ENCODE measurements around the gene PDZRN4. TPM values are rescaled to one million over a fixed set of nuclear protein-coding genes. Genes with fewer than 3 reads are reported as not detected.

PDZRN4 gene
- total RNA-seq, 1 donor from 2014 or later = 38.5 TPM

- ATAC-seq (no peak), DNase-seq (ENCODE audit: low spot score) (no peak)
- intact Hi-C loops (cut with DNase I) = no loop called here
Observed at GRCh38 chr12:41419131-41419893, 231.2 kb downstream of the PDZRN4 start.

- no peak for DNase-seq (ENCODE audit: low spot score)
- no peak for ATAC-seq
- intact Hi-C loops (cut with DNase I) = no loop called here
Observed at GRCh38 chr12:41424651-41425050, 236.5 kb downstream of the PDZRN4 start.

- DNase-seq (ENCODE audit: low spot score) = no peak
- intact Hi-C loops (cut with DNase I) = no loop called here
- ATAC-seq = no peak
Observed at GRCh38 chr12:41433460-41433859, 245.3 kb downstream of the PDZRN4 start.

- ATAC-seq (no peak), DNase-seq (ENCODE audit: low spot score) (no peak)
- intact Hi-C loops (cut with DNase I) = no loop called here
Observed at GRCh38 chr12:41436076-41436475, 248.0 kb downstream of the PDZRN4 start.

- ATAC-seq (peak; percentile 20), DNase-seq (ENCODE audit: low spot score) (no peak)
- intact Hi-C loops (cut with DNase I) = no loop called here
Observed at GRCh38 chr12:41437563-41437962, 249.4 kb downstream of the PDZRN4 start.

GRCh38 chr12:41438854-41439541 lies 250.9 kb downstream of the PDZRN4 start:
- DNase-seq (ENCODE audit: low spot score) (no peak), ATAC-seq (no peak)
- intact Hi-C loops (cut with DNase I) = no loop called here

GRCh38 chr12:41439801-41440200 lies 251.7 kb downstream of the PDZRN4 start:
- ATAC-seq = no peak
- intact Hi-C loops (cut with DNase I) = no loop called here
- DNase-seq (ENCODE audit: low spot score) = no peak

- ATAC-seq = no peak
- DNase-seq (ENCODE audit: low spot score) = no peak
- intact Hi-C loops (cut with DNase I) = no loop called here
Observed at GRCh38 chr12:41441180-41441579, 253.1 kb downstream of the PDZRN4 start.

GRCh38 chr12:41442896-41443295 lies 254.8 kb downstream of the PDZRN4 start:
- intact Hi-C loops (cut with DNase I) = no loop called here
- ATAC-seq (peak; percentile 56), DNase-seq (ENCODE audit: low spot score) (no peak)

GRCh38 chr12:41443690-41444089 lies 255.6 kb downstream of the PDZRN4 start:
- DNase-seq (ENCODE audit: low spot score) = no peak
- intact Hi-C loops (cut with DNase I) = no loop called here
- ATAC-seq = no peak

GRCh38 chr12:41452838-41453407 lies 264.8 kb downstream of the PDZRN4 start:
- intact Hi-C loops (cut with DNase I) = no loop called here
- no peak for ATAC-seq
- no peak for DNase-seq (ENCODE audit: low spot score)

- ATAC-seq (no peak), DNase-seq (ENCODE audit: low spot score) (no peak)
- intact Hi-C loops (cut with DNase I) = no loop called here
Observed at GRCh38 chr12:41453409-41453808, 265.3 kb downstream of the PDZRN4 start.

GRCh38 chr12:41459111-41459905 lies 271.2 kb downstream of the PDZRN4 start:
- no peak for ATAC-seq
- no peak for DNase-seq (ENCODE audit: low spot score)
- intact Hi-C loops (cut with DNase I) = no loop called here

- intact Hi-C loops (cut with DNase I) = no loop called here
- ATAC-seq (no peak), DNase-seq (ENCODE audit: low spot score) (no peak)
Observed at GRCh38 chr12:41459906-41460214, 271.7 kb downstream of the PDZRN4 start.

GRCh38 chr12:41460906-41461305 lies 272.8 kb downstream of the PDZRN4 start:
- intact Hi-C loops (cut with DNase I) = no loop called here
- ATAC-seq = no peak
- DNase-seq (ENCODE audit: low spot score) = no peak

GRCh38 chr12:41462312-41462711 lies 274.2 kb downstream of the PDZRN4 start:
- DNase-seq (ENCODE audit: low spot score) (no peak), ATAC-seq (no peak)
- intact Hi-C loops (cut with DNase I) = no loop called here

- DNase-seq (ENCODE audit: low spot score) (no peak), ATAC-seq (no peak)
- intact Hi-C loops (cut with DNase I) = no loop called here
Observed at GRCh38 chr12:41465526-41465925, 277.4 kb downstream of the PDZRN4 start.

GRCh38 chr12:41466300-41466699 lies 278.2 kb downstream of the PDZRN4 start:
- ATAC-seq (no peak), DNase-seq (ENCODE audit: low spot score) (no peak)
- intact Hi-C loops (cut with DNase I) = no loop called here

- intact Hi-C loops (cut with DNase I) = no loop called here
- no peak for DNase-seq (ENCODE audit: low spot score)
- ATAC-seq = no peak
Observed at GRCh38 chr12:41466802-41467201, 278.7 kb downstream of the PDZRN4 start.

Data from sciatic nerve (tissue), 2 donors.